ENCODE results near the gene SFN. TPM values are rescaled to one million over a fixed set of nuclear protein-coding genes. Genes with fewer than 3 reads are reported as not detected.

The SFN gene
- total and polyA plus RNA-seq, 2 of the 13 experiments (the other 11 are each of a cell fraction or from before 2014, with no cell fraction given): 4.3 to 5.6 TPM

- TF ChIP-seq CREBL2 (CRISPR knock-in tag; IDR thresholded peaks at IDR 0.05; ENCODE audit: borderline replicate concordance) (0 out of 2 replicates have a peak, but pooled peaks have one; percentile 22), KDM6A (CRISPR knock-in tag; IDR thresholded peaks at IDR 0.05; ENCODE audit: low read depth) (no peak), CTCF (CRISPR knock-in tag; IDR thresholded peaks at IDR 0.05) (peak; percentile 73), HNRNPK (IDR thresholded peaks at IDR 0.05; ENCODE audit: low read depth, low read length, poor library complexity, severe bottlenecking) (no peak), ZNF484 (CRISPR knock-in tag; IDR thresholded peaks at IDR 0.05; ENCODE audit: borderline replicate concordance, low read depth) (no peak), ZNF143 (CRISPR knock-in tag; IDR thresholded peaks at IDR 0.05) (no peak), SKI (IDR thresholded peaks at IDR 0.05; ENCODE audit: partially characterized antibody) (no peak), ZNF597 (CRISPR knock-in tag; IDR thresholded peaks at IDR 0.05) (no peak), THAP8 (CRISPR knock-in tag; IDR thresholded peaks at IDR 0.05; ENCODE audit: borderline replicate concordance) (no peak), THAP7 (CRISPR knock-in tag; IDR thresholded peaks at IDR 0.05) (no peak), SRSF1 (optimal IDR thresholded peaks at IDR 0.05; ENCODE audit: low read depth, low read length) (no peak), CENPT (CRISPR knock-in tag; IDR thresholded peaks at IDR 0.05; ENCODE audit: low read depth) (no peak), KMT2B (CRISPR knock-in tag; IDR thresholded peaks at IDR 0.05) (no peak), HOXA3 (CRISPR knock-in tag; IDR thresholded peaks at IDR 0.05) (0 out of 2 replicates have a peak, but pooled peaks have one; percentile 15), ZNF607 (CRISPR knock-in tag; IDR thresholded peaks at IDR 0.05; ENCODE audit: borderline replicate concordance) (no peak), ZBTB25 (CRISPR knock-in tag; IDR thresholded peaks at IDR 0.05) (no peak), MLXIP (CRISPR knock-in tag; IDR thresholded peaks at IDR 0.05; ENCODE audit: borderline replicate concordance) (no peak), HCFC1 (IDR thresholded peaks at IDR 0.05; ENCODE audit: low read depth, low read length) (no peak), ZNF678 (CRISPR knock-in tag; IDR thresholded peaks at IDR 0.05) (no peak), MAF1 (CRISPR knock-in tag; IDR thresholded peaks at IDR 0.05; ENCODE audit: borderline replicate concordance) (no peak)
These were observed at the start of gene SFN (continued) for GRCh38 chr1:26862781-26863684.

All from HepG2 (cell line).